HG03571 (cell line): ENCODE results near the gene EPHA3.

Source experiments
- ATAC-seq: cut with Tn5 transposase; IDR thresholded peaks from one replicate; pipeline ENCODE4 v1.9.1; 2021; ENCODE audit not compliant: unreplicated experiment

EPHA3 gene

DNA sequence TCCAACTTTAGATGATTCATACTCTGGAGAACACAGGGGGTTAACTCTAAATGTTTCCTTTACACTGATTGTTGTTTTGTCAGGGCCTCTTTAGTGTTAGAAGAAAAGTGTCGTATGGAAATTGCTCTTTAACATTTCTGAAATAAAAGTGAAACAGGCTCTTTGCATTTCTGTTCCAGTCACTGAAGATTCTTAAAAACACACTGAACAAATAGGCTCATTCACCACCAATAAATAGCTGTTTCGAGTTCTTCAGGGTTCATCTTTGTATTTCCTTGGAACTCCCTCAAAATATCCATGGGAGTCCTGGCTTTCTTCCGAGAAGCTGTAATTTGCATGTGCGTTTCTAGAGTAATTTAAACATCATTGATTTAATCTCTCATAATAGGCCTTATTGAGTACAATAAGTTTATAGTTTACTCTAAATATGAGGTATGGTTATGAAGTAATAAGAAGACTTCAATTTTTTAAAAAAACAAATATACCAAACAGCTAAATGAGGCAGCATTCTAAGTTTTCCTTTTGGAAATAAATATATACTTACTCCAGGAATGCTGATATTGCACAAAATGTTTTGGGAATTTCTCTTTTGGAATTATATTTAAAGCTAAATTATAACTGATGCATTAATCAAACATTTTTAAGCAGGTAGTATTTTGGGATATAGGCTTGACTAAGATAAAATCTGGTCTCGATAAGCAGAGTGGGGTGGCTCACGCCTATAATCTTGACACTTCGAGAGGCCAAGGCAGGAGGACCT is 327.4 kb downstream of the EPHA3 start:
- no peak for ATAC-seq

DNA sequence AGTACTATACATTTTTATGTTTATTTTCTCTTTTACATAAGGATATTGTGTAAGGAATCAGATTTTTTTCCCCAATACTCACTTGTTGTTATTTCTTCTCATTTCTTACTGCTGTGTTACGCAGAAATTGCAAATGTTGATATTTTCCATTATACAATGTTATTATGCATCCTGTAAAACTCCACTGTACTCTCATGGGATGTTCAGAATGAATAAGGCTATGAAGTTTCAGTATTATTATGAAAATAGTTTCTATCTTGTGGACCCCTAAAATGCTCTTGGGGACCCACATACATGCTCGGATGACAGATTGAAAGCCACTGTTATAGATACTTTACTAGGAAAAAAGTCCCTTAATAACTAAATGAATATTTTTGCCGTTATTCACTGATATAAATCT is 329.4 kb downstream of the EPHA3 start:
- ATAC-seq, result no peak

DNA sequence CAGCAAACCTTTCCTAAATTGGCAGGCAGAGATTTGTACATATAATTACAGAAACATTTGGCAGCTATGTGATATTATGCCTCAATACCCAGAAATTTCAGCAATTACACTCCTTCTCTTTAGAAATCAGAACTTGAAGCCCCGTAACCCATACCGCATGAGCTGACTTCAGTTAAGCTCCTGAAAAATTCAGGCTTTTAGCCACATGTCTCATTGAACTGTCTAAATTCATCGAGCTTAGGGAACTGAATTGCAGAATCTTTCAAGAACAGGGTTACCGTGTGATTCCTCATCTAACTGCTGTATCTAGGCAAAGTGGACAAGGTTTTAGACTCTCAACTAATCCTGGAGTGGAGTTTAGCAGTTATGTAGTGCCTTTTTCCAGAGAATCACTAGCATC is 333.0 kb downstream of the EPHA3 start:
- no peak for ATAC-seq

DNA sequence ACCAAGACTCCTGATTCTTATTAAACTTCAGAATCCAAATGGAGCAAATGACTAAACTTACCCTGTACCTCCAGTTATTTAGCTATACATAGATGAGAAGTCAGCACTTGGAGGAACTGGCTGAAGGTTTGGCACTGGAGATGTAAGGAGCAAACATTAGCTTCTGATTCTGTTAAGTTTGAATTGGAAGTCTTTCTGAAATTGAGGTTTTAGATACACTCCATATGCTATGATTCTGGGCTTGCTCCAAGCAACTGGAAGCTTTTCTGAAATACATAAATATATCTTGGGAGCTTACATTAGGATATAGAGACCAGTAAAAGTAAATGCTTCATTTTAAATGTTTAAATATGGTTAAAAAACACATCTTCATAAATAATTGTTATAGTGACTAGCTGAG is 333.7 kb downstream of the EPHA3 start:
- ATAC-seq, result no peak

DNA sequence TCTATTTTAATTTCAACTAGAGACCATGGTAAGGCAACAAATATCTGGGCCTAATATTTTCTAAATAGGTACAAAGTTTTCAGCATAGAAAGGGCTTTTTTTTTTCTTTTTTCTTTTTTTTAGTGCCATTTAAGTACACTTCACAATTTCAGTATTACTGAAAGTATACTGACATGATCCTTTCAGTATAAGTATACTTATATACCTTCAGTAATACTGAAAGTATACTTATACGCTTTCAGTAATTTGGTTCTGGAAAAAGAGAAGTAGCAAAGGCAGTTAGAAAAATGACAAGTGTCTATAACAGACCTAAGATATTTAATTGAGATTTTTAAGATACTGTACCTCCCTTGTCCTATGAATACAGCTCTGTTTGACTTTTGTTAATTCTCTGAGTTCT is 339.2 kb downstream of the EPHA3 start:
- no peak for ATAC-seq

DNA sequence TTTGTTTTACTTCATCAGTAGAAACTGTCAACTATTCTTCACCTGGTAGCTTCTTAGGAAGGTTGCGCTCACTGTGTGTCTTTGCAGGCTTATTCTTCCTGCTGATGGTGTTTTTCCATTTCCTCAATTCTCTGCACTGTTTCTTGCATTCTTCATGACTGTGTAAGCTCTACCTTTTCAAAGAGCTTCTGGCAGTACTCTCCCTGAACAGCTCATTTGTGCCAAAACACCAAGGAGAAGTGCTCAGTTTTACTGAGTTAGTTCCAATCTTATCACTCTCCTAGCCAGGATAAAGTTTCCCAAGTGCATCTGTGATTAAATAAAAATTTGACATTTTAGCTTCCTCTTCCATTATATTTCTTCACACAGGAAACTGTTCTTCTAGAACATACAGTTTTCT is 339.8 kb downstream of the EPHA3 start:
- no peak for ATAC-seq

DNA sequence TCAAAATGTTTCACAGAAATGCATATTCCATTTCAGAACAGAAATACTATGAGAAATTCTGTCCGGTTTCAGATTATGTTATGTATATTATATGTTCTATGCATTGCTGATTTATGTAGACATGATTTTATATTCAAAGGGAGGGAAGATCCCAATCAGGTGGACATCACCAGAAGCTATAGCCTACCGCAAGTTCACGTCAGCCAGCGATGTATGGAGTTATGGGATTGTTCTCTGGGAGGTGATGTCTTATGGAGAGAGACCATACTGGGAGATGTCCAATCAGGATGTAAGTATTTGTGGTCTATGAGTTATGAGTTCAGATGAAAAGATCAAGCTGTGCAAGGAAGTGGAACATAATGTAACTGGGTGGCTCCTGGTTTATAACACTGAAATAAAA is 341.7 kb downstream of the EPHA3 start:
- ATAC-seq, result no peak

DNA sequence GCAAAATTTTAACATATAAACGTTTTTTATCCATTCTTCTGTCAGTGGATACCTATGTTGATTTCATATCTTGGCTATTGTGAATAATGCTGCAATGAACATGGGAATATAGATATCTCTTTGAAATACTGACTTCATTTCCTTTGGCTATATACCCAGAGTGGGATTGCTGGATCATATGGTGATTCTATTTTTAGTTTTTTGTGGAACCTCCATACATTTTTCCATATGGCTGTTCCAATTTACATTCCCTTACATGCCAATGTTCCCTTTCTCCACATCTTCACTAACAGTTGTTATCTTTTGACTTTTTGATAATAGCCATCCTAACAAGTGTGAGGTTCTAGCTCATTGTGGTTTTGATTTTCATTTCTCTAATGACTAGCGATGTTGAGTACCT is 344.6 kb downstream of the EPHA3 start:
- no peak for ATAC-seq

DNA sequence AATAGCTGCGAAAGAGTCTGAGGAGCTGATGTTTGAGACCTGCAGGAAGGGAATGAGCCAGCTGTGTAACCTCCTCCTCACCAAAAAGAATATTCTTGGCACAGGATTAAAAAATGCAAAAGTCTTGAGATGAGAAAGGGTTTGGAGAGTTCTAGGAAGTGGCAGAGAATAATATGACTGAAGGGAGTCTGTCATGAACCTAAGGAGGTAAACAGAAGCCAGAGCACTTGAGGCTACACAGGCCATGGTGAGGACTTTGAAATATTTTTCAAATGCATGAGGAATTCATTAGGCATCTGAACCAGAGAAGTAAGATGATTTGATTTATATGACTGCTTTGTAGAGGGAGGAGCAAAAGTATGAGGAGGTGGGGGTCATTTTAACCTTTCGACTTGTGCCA is 347.8 kb downstream of the EPHA3 start:
- no peak for ATAC-seq

DNA sequence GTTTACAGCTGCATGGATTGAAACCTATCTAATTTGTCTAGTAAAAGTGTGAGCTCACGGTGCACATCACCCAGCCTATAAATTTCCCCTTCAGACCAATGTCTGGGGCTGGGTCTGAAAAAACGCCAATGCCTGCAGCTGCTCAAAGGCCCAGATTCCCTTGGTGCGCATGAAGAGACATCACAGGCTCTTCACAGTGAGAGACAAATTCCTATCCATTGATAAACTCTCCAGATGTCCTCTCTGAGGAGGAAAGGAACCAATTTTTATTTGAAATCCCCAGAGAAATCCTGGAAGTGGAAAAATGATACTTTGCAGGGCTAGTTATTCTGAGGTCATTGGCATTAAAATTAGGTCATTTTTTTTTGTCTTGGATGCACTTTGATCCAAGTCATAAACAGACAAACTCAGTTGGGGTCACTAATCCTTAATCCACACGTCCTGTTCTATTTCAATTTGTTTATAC is 360.5 kb downstream of the EPHA3 start:
- no peak for ATAC-seq

DNA sequence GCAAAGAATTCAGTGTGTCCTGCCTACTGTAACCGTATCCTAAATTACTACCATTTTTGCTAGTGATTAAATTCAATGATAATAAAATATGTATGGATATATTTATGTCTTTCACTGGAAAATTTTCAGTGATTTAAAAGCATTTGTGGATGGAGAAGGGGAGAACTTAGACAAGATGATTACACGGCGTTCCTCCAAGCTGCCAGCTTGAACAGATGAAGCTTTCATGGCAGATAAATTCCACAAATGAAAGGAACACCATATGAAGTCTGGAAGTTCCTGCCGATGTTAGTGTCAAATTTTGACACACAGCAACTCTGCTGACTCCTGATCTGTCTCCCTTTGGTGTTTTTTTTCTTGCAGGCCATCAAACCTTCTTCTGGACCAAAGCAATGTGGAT is 364.7 kb downstream of the EPHA3 start:
- ATAC-seq, result no peak

DNA sequence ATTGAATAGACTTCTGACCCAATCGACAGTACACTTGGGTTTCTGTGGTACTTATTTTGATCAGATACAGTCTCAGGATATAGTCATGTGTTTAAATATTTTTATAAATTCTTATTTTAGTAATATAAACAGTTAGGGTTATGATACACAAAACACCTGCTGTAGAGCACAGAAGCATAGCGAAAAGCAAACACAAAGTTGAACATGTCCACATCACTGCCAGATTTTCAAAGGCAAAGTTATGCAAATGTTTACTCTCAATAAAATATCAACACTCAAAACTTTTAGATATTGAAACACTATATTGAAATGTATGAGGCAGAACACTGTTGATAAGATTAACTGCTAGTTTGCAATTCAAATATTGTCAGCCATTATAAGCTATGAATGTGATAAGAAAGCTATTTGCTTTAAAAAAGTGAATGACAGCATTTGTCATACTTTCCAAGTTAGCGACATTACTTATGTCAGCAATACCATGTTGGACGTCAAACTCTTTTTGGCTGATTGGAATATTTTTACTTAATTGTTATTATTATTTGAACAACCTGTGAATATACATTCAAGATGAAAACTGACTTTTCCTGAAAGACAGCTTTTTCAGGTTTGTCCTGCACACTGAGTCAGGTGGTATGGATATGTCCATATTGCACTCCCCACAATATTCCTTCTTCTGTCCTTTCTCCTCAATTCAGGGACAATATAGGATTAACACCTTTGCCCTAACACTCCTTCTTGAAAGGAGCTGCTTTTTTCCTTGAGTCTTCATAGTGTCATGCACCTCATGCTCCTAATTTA is 367.1 kb downstream of the EPHA3 start:
- ATAC-seq, result no peak

DNA sequence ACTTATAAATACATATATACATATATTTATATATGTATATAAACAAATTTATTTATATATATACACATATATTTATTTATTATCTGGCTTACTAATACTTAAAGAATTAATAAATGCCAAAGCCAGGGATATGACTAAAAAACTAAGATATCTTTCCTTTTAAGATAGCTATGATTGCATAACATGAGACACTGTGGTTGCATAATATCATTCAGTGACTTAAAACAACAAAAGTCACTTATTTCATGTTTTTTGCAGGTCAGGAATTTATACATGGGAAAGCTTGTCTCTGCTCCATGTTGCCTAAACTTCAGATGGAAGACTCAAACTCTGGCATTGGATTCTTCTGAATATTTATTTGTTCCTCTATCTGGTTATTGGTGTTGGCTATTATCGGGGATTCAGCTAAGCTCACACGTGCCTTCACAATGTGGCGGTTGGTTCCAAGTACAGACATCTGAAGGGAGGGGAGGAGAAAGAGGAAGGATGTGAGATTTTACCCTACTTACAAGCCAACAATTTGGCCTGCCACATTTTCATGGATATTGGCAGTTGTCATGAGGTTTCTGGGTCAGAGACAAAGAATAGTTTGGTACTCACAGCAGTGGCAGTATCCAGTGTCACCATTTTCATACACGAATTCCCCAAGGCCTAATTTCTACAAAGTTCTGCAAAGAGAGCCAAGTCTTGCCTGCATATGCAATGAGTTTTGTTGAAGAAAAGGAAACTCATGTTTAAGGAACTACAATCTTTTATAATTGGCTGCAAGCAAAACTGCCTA is 381.6 kb downstream of the EPHA3 start:
- ATAC-seq, result no peak

DNA sequence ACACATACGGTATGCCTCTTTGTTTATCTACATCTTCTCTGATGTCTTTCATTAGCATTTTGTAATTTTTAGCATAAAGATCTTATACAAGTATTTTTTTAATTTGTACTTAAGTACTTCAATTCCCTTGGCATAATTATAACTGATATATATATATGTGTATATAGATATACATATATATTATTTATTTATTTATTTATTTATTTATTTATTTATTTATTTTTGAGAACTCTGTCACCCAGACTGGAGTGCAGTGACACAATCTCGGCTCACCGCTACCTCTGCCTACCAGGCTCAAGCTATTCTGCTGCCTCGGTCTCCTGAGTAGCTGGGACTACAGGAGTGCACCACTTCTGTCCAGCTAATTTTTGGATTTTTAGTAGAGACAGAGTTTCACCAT is 382.7 kb downstream of the EPHA3 start:
- ATAC-seq, result no peak

DNA sequence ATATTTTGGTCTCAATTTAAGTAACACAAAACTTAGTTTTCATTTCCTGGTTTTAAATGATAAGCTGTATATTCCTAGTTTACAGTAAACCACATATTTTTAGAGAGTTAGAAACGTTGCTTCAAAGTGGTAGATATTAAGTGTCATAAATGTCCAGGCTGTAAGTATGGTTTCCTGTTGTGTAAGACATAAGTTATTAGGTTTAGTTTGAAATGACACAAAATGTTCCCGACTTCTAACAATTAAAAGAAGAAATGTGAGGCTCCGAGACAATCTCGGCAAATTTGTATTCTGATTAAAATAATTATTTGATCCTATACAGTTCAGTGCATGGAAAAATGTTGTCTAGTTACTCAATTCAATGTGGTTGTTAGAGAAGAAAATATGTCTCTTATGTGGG is 387.3 kb downstream of the EPHA3 start:
- ATAC-seq, result no peak

DNA sequence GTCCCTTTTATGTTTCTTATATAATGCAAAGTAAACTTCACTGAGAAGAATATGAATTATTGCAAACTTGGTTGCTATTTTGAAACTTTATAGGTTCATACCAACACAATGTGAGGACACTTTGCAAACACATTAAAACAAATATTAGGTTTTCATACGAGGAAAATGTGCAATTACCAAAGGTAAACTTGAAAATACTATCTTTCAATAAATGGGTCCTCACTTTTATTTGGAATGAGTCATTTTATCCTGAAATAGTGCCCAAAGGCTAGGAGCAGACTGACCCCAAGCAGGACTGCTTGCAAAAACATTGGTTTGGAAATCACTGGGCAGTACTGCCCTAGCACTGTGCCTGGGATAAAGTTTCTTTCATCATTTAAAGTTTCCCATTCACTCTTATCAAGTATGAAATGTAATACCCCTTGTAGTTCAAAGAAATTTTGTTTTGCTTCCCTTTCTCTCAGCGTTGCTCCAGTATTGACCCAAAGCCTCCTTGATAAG is 396.5 kb downstream of the EPHA3 start:
- ATAC-seq, result no peak

DNA sequence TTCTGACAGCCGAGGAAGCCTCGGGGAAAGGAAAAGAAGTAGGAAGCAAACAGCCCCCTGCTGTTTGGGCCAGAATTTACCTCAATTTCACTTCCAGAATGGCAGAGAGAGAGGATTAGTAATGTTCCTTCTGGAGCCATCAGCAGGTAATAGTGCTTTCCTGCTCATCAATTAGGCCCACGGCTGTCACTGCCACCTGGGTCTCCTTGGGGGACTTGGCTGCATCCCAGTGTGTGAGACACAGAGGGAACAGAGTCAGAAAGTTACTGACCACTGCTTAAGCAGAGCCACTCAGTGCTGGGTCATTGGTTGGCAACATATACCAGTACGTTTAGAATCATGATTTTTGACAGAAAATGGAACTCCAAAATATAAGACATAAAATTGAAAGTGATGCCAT is 397.0 kb downstream of the EPHA3 start:
- no peak for ATAC-seq

DNA sequence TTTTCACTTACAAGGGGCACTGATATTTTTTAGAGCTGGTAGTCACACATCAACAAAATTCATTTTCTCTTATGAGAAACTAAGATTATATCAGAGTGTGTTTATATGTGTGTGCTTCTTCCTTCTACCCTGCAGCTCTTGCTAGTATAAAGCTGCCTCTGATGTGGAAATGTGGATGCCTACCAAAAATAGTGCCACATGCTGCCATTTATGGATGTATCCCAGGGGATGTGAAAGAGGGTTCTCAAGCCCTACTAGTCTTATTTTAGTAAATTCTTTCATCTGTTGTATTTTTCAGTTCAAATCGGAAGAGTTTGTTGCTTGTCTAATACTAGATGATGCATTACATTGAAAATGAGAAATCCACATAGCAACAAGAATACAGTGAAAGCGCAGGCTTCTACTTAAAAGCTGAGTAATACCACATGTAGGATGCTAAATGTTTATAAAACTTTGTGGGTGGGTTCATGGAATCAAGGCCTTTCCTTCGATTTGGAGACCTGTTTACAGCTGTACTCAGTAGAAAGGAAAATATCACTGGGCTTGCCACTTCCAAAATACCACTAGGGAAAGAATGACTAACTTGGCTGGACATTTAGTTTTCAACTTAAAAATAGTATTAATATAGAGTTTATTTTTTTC is 399.2 kb downstream of the EPHA3 start:
- ATAC-seq, result no peak

DNA sequence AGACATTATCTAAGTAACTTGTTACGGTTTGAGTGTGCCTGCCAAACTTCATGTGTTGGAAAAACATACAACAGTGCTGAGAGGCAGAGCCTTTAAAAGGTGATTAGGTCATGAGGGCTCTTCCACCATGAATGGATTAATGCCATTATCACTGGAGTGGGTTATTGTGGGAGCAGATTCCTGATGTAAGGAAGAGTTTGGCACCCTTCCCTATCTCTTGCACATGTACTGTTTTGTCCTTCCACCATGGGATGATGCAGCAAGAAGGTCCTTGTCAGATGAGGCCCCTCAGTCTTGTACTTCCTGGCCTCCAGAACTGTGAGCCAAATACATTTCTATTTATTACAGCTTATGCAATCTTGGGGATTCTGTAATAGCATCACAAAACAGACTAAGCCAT is 413.9 kb downstream of the EPHA3 start:
- no peak for ATAC-seq

DNA sequence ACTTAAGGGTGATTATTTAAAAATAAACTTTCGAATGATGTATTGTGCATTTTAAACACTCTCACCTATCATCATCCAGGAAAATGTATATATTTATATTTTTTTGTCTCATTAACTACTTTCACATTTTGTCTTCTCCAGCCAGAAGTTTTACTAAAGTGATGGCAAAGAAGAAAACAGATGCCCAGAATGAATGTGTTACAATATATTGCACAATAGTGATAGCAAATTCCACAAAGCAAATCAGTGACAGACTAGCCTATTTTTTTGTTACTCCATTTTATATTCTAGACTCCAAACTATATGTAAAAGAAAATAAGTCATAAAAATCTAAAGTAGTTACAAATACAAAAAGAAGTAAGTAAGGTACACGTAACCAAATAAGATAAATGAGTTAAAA is 414.7 kb downstream of the EPHA3 start:
- ATAC-seq, result no peak

DNA sequence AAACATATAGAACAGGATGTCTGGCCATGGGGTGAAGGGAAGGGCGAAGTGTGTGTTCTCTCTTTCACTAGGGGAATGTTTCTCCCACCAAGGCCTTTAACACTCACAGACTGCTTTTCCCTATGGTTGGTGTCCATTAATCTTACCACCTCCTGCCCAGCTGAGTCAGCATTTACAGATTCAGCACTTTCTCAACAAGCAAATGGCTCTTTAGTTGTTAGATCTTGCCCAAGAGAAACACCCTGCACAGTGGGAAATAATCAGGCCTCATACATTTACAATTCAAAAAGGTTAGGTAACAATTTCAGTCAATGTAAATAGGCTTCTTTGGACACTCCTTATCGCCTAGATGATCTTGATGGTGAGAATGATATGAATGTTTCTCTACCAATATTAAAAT is 418.2 kb downstream of the EPHA3 start:
- ATAC-seq, result no peak
